HEK293 (cell line): ENCODE data around the gene NEMP1.

Experiments
- CTCF ChIP-seq: fragments of 450-650 bp; formaldehyde crosslinking; IDR thresholded peaks from 2 replicates; pipeline ENCODE4 v1.5.1; 2016; ENCODE audit warnings: missing biosample characterization, missing genetic modification characterization
- REST ChIP-seq: fragments of 450-650 bp; formaldehyde crosslinking; IDR thresholded peaks from 2 replicates; pipeline ENCODE4 v1.5.1; 2016; ENCODE audit warnings: missing biosample characterization, missing genetic modification characterization
- ZBTB8A ChIP-seq: fragments of 450-650 bp; formaldehyde crosslinking; IDR thresholded peaks from 2 replicates; pipeline ENCODE4 v1.5.1; 2016; ENCODE audit warnings: missing biosample characterization, missing genetic modification characterization
- ZNF138 ChIP-seq: fragments of 450-650 bp; formaldehyde crosslinking; IDR thresholded peaks from 2 replicates; pipeline ENCODE4 v1.5.1; 2016; ENCODE audit warnings: missing biosample characterization, missing genetic modification characterization, borderline replicate concordance
- ZNF146 ChIP-seq: fragments of 450-650 bp; formaldehyde crosslinking; IDR thresholded peaks from 2 replicates; pipeline ENCODE4 v1.5.1; 2016; ENCODE audit warnings: missing biosample characterization, missing genetic modification characterization
- ZNF157 ChIP-seq: fragments of 450-650 bp; formaldehyde crosslinking; IDR thresholded peaks from 2 replicates; pipeline ENCODE4 v1.5.1; 2016; ENCODE audit warnings: missing biosample characterization, missing genetic modification characterization
- ZNF514 ChIP-seq: fragments of 450-650 bp; formaldehyde crosslinking; IDR thresholded peaks from 2 replicates; pipeline ENCODE4 v1.5.1; 2016; ENCODE audit warnings: missing biosample characterization, missing genetic modification characterization

GRCh38 chr12:57027011-57027804 is 51.4 kb downstream of the NEMP1 start:
- TF ChIP-seq REST (tag by site-specific recombination) (no peak), ZNF514 (tag by site-specific recombination) (no peak), ZNF138 (tag by site-specific recombination) (no peak), ZNF146 (no peak), ZNF157 (tag by site-specific recombination) (no peak), ZBTB8A (tag by site-specific recombination) (no peak), CTCF (tag by site-specific recombination) (no peak)
